K562 (cell line): ENCODE data around the gene CDKN2C. TPM values are rescaled to one million over a fixed set of nuclear protein-coding genes. Genes with fewer than 3 reads are reported as not detected.

Source experiments
- ATF4 ChIP-seq: fragments of 450-650 bp; formaldehyde crosslinking; IDR thresholded peaks from 2 replicates; pipeline ENCODE4 v1.4.0; 2022; ENCODE audit warnings: mild to moderate bottlenecking, moderate library complexity
- ATF7 ChIP-seq: fragments of 450-650 bp; IDR thresholded peaks from 2 replicates; pipeline ENCODE4 v1.7.1; 2014; ENCODE audit warnings: mild to moderate bottlenecking, moderate library complexity
- CBFB ChIP-seq: sonication (generic); formaldehyde crosslinking; IDR thresholded peaks from 2 replicates; pipeline ENCODE4 v1.4.0; 2020; ENCODE audit warnings: mild to moderate bottlenecking, missing genetic modification reagents
- FIP1L1 ChIP-seq: fragments of 200-400 bp; formaldehyde crosslinking; IDR thresholded peaks from 2 replicates; pipeline ENCODE4 v1.6.1; 2018; ENCODE audit warnings: mild to moderate bottlenecking, low read depth, low read length; ENCODE audit not compliant: poor library complexity, severe bottlenecking
- GTF2A2 ChIP-seq: IDR thresholded peaks from 2 replicates; pipeline ENCODE4 v1.6.1; 2016; ENCODE audit warnings: mild to moderate bottlenecking, missing genetic modification characterization, missing compliant biosample characterization
- GTF2E2 ChIP-seq: fragments of 200-800 bp; sonication (Bioruptor generic); IDR thresholded peaks from 2 replicates; pipeline ENCODE4 v1.6.1; 2016; ENCODE audit warnings: missing genetic modification characterization, missing compliant biosample characterization
- MIER1 ChIP-seq: fragments of 450-650 bp; IDR thresholded peaks from 2 replicates; pipeline ENCODE4 v1.6.1; 2016; ENCODE audit warnings: antibody characterized with exemption, mild to moderate bottlenecking, low read depth
- NCOA2 ChIP-seq, 2 experiments: fragments of 450-650 bp; IDR thresholded peaks; 2 replicates each; pipeline ENCODE4 v1.6.1; 2018; ENCODE audit warnings: mild to moderate bottlenecking in 2 of 2, moderate library complexity in 1 of 2; ENCODE audit not compliant: partially characterized antibody in 2 of 2
- NCOA6 ChIP-seq: fragments of 450-650 bp; IDR thresholded peaks from 2 replicates; pipeline ENCODE4 v1.6.1; 2017; ENCODE audit warnings: mild to moderate bottlenecking
- NONO ChIP-seq, 2 experiments: fragments of 200-400 bp in 1 of 2; fragments of 450-650 bp in 1 of 2; formaldehyde crosslinking in 1 of 2; IDR thresholded peaks; 2 replicates each; pipeline ENCODE4 v1.6.1; 2017; ENCODE audit warnings: low read depth in 2 of 2, mild to moderate bottlenecking in 2 of 2, moderate library complexity in 2 of 2, low read length in 1 of 2
- SRSF1 ChIP-seq: fragments of 200-400 bp; formaldehyde crosslinking; IDR thresholded peaks from 2 replicates; pipeline ENCODE4 v1.6.1; 2017; ENCODE audit warnings: mild to moderate bottlenecking, low read depth, low read length, moderate library complexity
- TARDBP ChIP-seq: fragments of 450-650 bp; IDR thresholded peaks from 2 replicates; pipeline ENCODE4 v1.6.1; 2016
- TEAD1 ChIP-seq, 2 experiments: fragments of 450-650 bp in 1 of 2; sonication (generic) in 1 of 2; formaldehyde crosslinking; IDR thresholded peaks; 2 replicates each; pipeline versions ENCODE4 v1.4.0 to v1.8.0; 2020 to 2022; ENCODE audit warnings: mild to moderate bottlenecking in 2 of 2, missing genetic modification reagents in 1 of 2
- U2AF2 ChIP-seq: fragments of 200-400 bp; formaldehyde crosslinking; optimal IDR thresholded peaks from 2 replicates; pipeline ENCODE3; 2017; ENCODE audit warnings: low read depth, mild to moderate bottlenecking, low read length
- ZBTB11 ChIP-seq, 3 experiments: fragments of 200-800 bp in 1 of 3; fragments of 250-450 bp in 1 of 3; fragments of 450-650 bp in 1 of 3; sonication (Bioruptor Pico) in 1 of 3; sonication (Bioruptor generic) in 1 of 3; formaldehyde crosslinking in 1 of 3; IDR thresholded peaks; 2 replicates each; pipeline versions ENCODE4 v1.6.1 to v1.8.0; 2016 to 2022; ENCODE audit warnings: mild to moderate bottlenecking in 2 of 3, missing genetic modification characterization in 2 of 3, missing compliant biosample characterization in 1 of 3, moderate library complexity in 1 of 3
- ZFP91 ChIP-seq: sonication (generic); formaldehyde crosslinking; IDR thresholded peaks from 2 replicates; pipeline ENCODE4 v1.8.0; 2022; ENCODE audit warnings: mild to moderate bottlenecking, missing genetic modification reagents
- ZNF175 ChIP-seq: fragments of 200-800 bp; sonication (Bioruptor generic); IDR thresholded peaks from 2 replicates; pipeline ENCODE4 v1.6.1; 2016; ENCODE audit warnings: low read depth, mild to moderate bottlenecking, missing genetic modification characterization, missing compliant biosample characterization
- ZNF444 ChIP-seq: fragments of 250-450 bp; sonication (Bioruptor Pico); IDR thresholded peaks from 2 replicates; pipeline ENCODE4 v1.4.0; 2020; ENCODE audit warnings: mild to moderate bottlenecking, moderate library complexity
- polyA plus RNA-seq, 8 experiments: library from polyadenylated mRNA; depleted of rRNA in 4 of 8; stranded (reverse) in 5 of 8; unstranded in 3 of 8; fragments of >200 nt; fragmentation: Nextera tagmentation in 2 of 8; fragmentation: Illumina TruSeq in 1 of 8; extraction: Ambion mirVana in 2 of 8; extraction: Trizol in 1 of 8; gene quantifications; 2 replicates each; pipeline versions ENCODE4 v1.2.1 to v1.2.3, GENCODE V29; 2011 to 2014; ENCODE audit warnings: inconsistent platforms in 1 of 8, missing spikeins in 1 of 8
- total RNA-seq, 7 experiments: library from RNA; depleted of rRNA in 6 of 7; stranded (reverse); fragments of >200 nt in 6 of 7; fragmentation: Illumina TruSeq in 2 of 7; extraction: Trizol in 2 of 7; gene quantifications; 2 replicates each; pipeline versions ENCODE4 v1.2.1 to v1.2.3, GENCODE V29; 2011 to 2021; ENCODE audit warnings: low replicate concordance in 1 of 7
- TF ChIP-seq, protein P1 (sequence below): IDR thresholded peaks from 2 replicates; pipeline ENCODE4 v1.6.1; 2011; ENCODE audit warnings: borderline replicate concordance, low read depth, mild to moderate bottlenecking, moderate library complexity, low read length; ENCODE audit not compliant: insufficient read depth, poor library complexity, severe bottlenecking

CDKN2C gene
- total and polyA plus RNA-seq, 9 of the 15 experiments (the other 6 are each of a cell fraction or from before 2014, with no cell fraction given) = 11.9 to 74.3 (median 45.9) TPM

GRCh38 chr1:50977575-50978143 lies 7.6 kb downstream of the CDKN2C start (continued):
- TF ChIP-seq TARDBP = no peak
- peak; percentile 48; the same call in 1 of the 2 replicates for TF ChIP-seq NCOA6
- no peak for TF ChIP-seq MIER1
- peak in 1 of 3 experiments; percentile 60; a peak in 1 of 6 replicates for TF ChIP-seq ZBTB11 (CRISPR knock-in tag; IDR thresholded peaks at IDR 0.05)
- TF ChIP-seq FIP1L1 = peak; percentile 91
- TF ChIP-seq NONO (IDR thresholded peaks at IDR 0.05; ENCODE audit: low read depth in 2 of 2, low read length in 1 of 2) = peak in 1 of 2 experiments; percentile 66; a peak in 2 of 4 replicates
- TF ChIP-seq GTF2A2 (tag) = peak; percentile 25; the same call in 1 of the 2 replicates
- TF ChIP-seq TEAD1 (CRISPR knock-in tag; IDR thresholded peaks at IDR 0.05) = no peak
- TF ChIP-seq ZNF175 = no peak; the same call in 1 of the 2 replicates
- TF ChIP-seq CBFB (CRISPR knock-in tag) = no peak
- TF ChIP-seq ATF7 = peak; percentile 27; the same call in 1 of the 2 replicates
- TF ChIP-seq ZNF444 = no peak
- no peak for TF ChIP-seq ZFP91 (CRISPR knock-in tag)
- no peak for TF ChIP-seq SRSF1
- TF ChIP-seq GTF2E2 (tag) = peak; percentile 81; the same call in 1 of the 2 replicates
- TF ChIP-seq ATF4 (CRISPR knock-in tag) = no peak
- TF ChIP-seq, protein P1, sequence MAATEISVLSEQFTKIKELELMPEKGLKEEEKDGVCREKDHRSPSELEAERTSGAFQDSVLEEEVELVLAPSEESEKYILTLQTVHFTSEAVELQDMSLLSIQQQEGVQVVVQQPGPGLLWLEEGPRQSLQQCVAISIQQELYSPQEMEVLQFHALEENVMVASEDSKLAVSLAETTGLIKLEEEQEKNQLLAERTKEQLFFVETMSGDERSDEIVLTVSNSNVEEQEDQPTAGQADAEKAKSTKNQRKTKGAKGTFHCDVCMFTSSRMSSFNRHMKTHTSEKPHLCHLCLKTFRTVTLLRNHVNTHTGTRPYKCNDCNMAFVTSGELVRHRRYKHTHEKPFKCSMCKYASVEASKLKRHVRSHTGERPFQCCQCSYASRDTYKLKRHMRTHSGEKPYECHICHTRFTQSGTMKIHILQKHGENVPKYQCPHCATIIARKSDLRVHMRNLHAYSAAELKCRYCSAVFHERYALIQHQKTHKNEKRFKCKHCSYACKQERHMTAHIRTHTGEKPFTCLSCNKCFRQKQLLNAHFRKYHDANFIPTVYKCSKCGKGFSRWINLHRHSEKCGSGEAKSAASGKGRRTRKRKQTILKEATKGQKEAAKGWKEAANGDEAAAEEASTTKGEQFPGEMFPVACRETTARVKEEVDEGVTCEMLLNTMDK = peak; percentile 2
- TF ChIP-seq NCOA2 (IDR thresholded peaks at IDR 0.05; ENCODE audit: partially characterized antibody in 2 of 2) = no peak
- TF ChIP-seq U2AF2 = no peak
